ENCODE measurements around the gene TSPAN2. TPM values are rescaled to one million over a fixed set of nuclear protein-coding genes. Genes with fewer than 3 reads are reported as not detected.

TSPAN2 gene
- polyA plus RNA-seq, 1 of the 3 experiments (the other 2 are of a cell fraction): 0.23 TPM

GRCh38 chr1:115088871-115089419 is 358 bp downstream of the TSPAN2 start:
- CTCF ChIA-PET: interaction anchor here (0.6 to 7.0 kb wide), 8 partner anchors 8 to 1497 kb away, joined by 3 to 46 read pairs (median 6); partner anchors contain the start of gene TSHB
- Histone ChIP-seq H3K27me3 (ENCODE audit: insufficient read depth) (no peaks in the 10 kb centered on the region), H3K27ac (ENCODE audit: low read depth in 2 of 2, low read length in 1 of 2) (no peak overlapping the region), H4K20me1 (ENCODE audit: insufficient read depth) (no peaks in the 10 kb centered on the region), H2AFZ (ENCODE audit: low read depth) (no peak overlapping the region), H3K79me2 (ENCODE audit: insufficient read depth) (no peaks in the 10 kb centered on the region), H3K9me2 (no peaks in the 10 kb centered on the region), H3K4me1 (ENCODE audit: control insufficient read depth in 1 of 2, insufficient read depth in 2 of 2, low read depth in 1 of 2, low read length in 1 of 2) (peaks cover 7 to 24% of the 10 kb centered on the region in 2 experiments; a peak in 3 of 4 replicates), H3K9me3 (no peaks in the 10 kb centered on the region), H3K9ac (no peak overlapping the region), H3K36me3 (replicated peaks in 1 of 2; ENCODE audit: control insufficient read depth in 1 of 2, insufficient read depth in 2 of 2, low read length in 1 of 2) (no peaks in the 10 kb centered on the region), H3K4me3 (ENCODE audit: low read depth in 2 of 2, low read length in 1 of 2) (peak overlapping the region; percentile 41 to 63; a peak in 3 of 4 replicates), H3F3A (replicated peaks; ENCODE audit: insufficient read depth) (no peaks in the 10 kb centered on the region), H3K4me2 (peak overlapping the region; percentile 91; the same call in 1 of the 2 replicates)
- TF ChIP-seq USF2 (IDR thresholded peaks at IDR 0.05; ENCODE audit: borderline replicate concordance, low read depth, low read length): no peak
- TF ChIP-seq GABPA (IDR thresholded peaks at IDR 0.05; ENCODE audit: low read depth): no peak
- TF ChIP-seq NFIC (IDR thresholded peaks at IDR 0.05; ENCODE audit: borderline replicate concordance): no peak
- TF ChIP-seq ZBTB33 (IDR thresholded peaks at IDR 0.05; ENCODE audit: borderline replicate concordance, low read depth): no peak
- TF ChIP-seq POLR2AphosphoS5 (IDR thresholded peaks at IDR 0.05; ENCODE audit: low read depth, low read length): no peak
- TF ChIP-seq EZH2phosphoT487 (IDR thresholded peaks at IDR 0.05; ENCODE audit: borderline replicate concordance, low read depth): no peak
- TF ChIP-seq GATA2 (CRISPR knock-in tag; IDR thresholded peaks at IDR 0.05): no peak
- no peak for TF ChIP-seq SIN3A (IDR thresholded peaks at IDR 0.05; ENCODE audit: borderline replicate concordance, low read depth, low read length)
- no peak for TF ChIP-seq RXRA (IDR thresholded peaks at IDR 0.05; ENCODE audit: borderline replicate concordance, low read depth)
- TF ChIP-seq TEAD4 (IDR thresholded peaks at IDR 0.05; ENCODE audit: borderline replicate concordance, insufficient read depth): no peak
- POLR2A ChIA-PET: no interaction called here
- WGBS (ENCODE audit: low lambda C conversion rate): 7% methylated on average over 22 of the region's 25 CpGs
- DNase-seq: peak; percentile 54

- WGBS (ENCODE audit: low lambda C conversion rate): 82% methylated on average over 5 of the region's 5 CpGs
- 0 out of 2 replicates have a peak, but pooled peaks have one; percentile 35 for TF ChIP-seq GATA2 (CRISPR knock-in tag; IDR thresholded peaks at IDR 0.05)
- TF ChIP-seq YY1 (IDR thresholded peaks at IDR 0.05; ENCODE audit: low read depth): no peak
- Histone ChIP-seq H3K79me2 (ENCODE audit: insufficient read depth) (no peaks in the 10 kb centered on the region), H3K4me2 (no peak overlapping the region), H4K20me1 (ENCODE audit: insufficient read depth) (no peaks in the 10 kb centered on the region), H3K27me3 (ENCODE audit: insufficient read depth) (no peaks in the 10 kb centered on the region), H3K27ac (ENCODE audit: low read depth in 2 of 2, low read length in 1 of 2) (no peak overlapping the region; a peak in 1 of 4 replicates), H3F3A (replicated peaks; ENCODE audit: insufficient read depth) (no peaks in the 10 kb centered on the region), H3K9me3 (no peaks in the 10 kb centered on the region), H3K9me2 (no peaks in the 10 kb centered on the region), H3K9ac (no peak overlapping the region), H3K4me3 (ENCODE audit: low read depth in 2 of 2, low read length in 1 of 2) (no peak overlapping the region; a peak in 1 of 4 replicates), H2AFZ (ENCODE audit: low read depth) (no peak overlapping the region), H3K4me1 (ENCODE audit: control insufficient read depth in 1 of 2, insufficient read depth in 2 of 2, low read depth in 1 of 2, low read length in 1 of 2) (peaks cover 7 to 24% of the 10 kb centered on the region in 2 experiments; a peak in 3 of 4 replicates), H3K36me3 (replicated peaks in 1 of 2; ENCODE audit: control insufficient read depth in 1 of 2, insufficient read depth in 2 of 2, low read length in 1 of 2) (no peaks in the 10 kb centered on the region)
- POLR2A ChIA-PET: no interaction called here
- DNase-seq: peak; percentile 39
- CTCF ChIA-PET: interaction anchor here (0.9 to 7.0 kb wide), 4 partner anchors 24 to 382 kb away, joined by 3 to 46 read pairs (median 11); no protein-coding TSS in a partner anchor
These were observed 1.1 kb downstream of the TSPAN2 start for GRCh38 chr1:115088115-115088778.
